Upper lobe of left lung (tissue), 6 donors: Measurements from ENCODE around the gene SELENOO. TPM values are rescaled to one million over a fixed set of nuclear protein-coding genes. Genes with fewer than 3 reads are reported as not detected.
A peak's percentile ranks its signal among the peaks of the same experiment; 100 is the strongest.

ENCODE experiments used
- ATAC-seq, 2 donors: fragments of 200-7000 bp; cut with Tn5 transposase; one replicate each; pipeline ENCODE4 v1.9.1; 2022; ENCODE audit warnings: mild to moderate bottlenecking in 2 of 2, moderate library complexity in 2 of 2; ENCODE audit not compliant: low FRiP score in 2 of 2
- DNase-seq, 2 donors: peaks; one replicate each; pipeline ENCODE4 v3.0.0-alpha.2; 2019 to 2020
- H3K27ac ChIP-seq, 4 donors: fragments of 200-600 bp; sonication (generic); one replicate each; pipeline ENCODE4 v1.5.1; 2016 to 2019
- H3K27me3 ChIP-seq, 4 donors: fragments of 200-600 bp; sonication (generic); one replicate each; pipeline ENCODE4 v1.5.1; 2017 to 2019
- H3K36me3 ChIP-seq, 4 donors: fragments of 200-600 bp; sonication (generic); one replicate each; pipeline ENCODE4 v1.5.1; 2016 to 2019
- H3K4me1 ChIP-seq, 4 donors: fragments of 200-600 bp; sonication (generic); one replicate each; pipeline ENCODE4 v1.5.1; 2018 to 2019
- H3K4me3 ChIP-seq, 4 donors: fragments of 200-600 bp; sonication (generic); one replicate each; pipeline ENCODE4 v1.5.1; 2017 to 2019; ENCODE audit warnings: mild to moderate bottlenecking in 2 of 4, moderate library complexity in 1 of 4
- H3K9me3 ChIP-seq, 4 donors: fragments of 200-600 bp; sonication (generic); one replicate each; pipeline ENCODE4 v1.5.1; 2018 to 2019
- CTCF ChIP-seq, 6 experiments: fragments of 450-650 bp in 4 of 6; fragments of 200-600 bp in 2 of 6; sonication (generic) in 2 of 6; IDR thresholded peaks; one replicate each; pipeline ENCODE4 v1.5.1; 2016 to 2019; ENCODE audit warnings: antibody characterized with exemption in 6 of 6
- EP300 ChIP-seq, 4 donors: sonication (generic); formaldehyde crosslinking; IDR thresholded peaks; one replicate each; pipeline ENCODE4 v1.5.1; 2017; ENCODE audit warnings: antibody characterized with exemption in 4 of 4, control low read depth in 2 of 4
- POLR2A ChIP-seq, 4 donors: fragments of 450-650 bp; IDR thresholded peaks; one replicate each; pipeline ENCODE4 v1.5.1; 2016 to 2017; ENCODE audit warnings: antibody characterized with exemption in 4 of 4, mild to moderate bottlenecking in 2 of 4
- POLR2AphosphoS5 ChIP-seq, 2 donors: sonication (generic); formaldehyde crosslinking; IDR thresholded peaks; one replicate each; pipeline ENCODE4 v1.5.1; 2017; ENCODE audit warnings: antibody characterized with exemption in 2 of 2
- WGBS, 2 donors: methylation state at CpG; one replicate each; pipeline ENCODE4 v1.1.5; 2017 to 2018; 5-methylcytosine and 5-hydroxymethylcytosine counted together
- total RNA-seq, 6 donors: library from RNA; depleted of rRNA in 4 of 6; stranded (reverse); fragments of >200 nt in 4 of 6; gene quantifications; one replicate each; pipeline versions ENCODE4 v1.1.0 to v1.2.1, GENCODE V29; 2016 to 2021
- donor health status: DM: no; HTN: no; CAD: no; lungs with moderate emphysema.
- donor health status: DM: no; HTN: yes; CAD: no; lungs with severe emphysema.

The SELENOO gene
- total RNA-seq, 6 donors from 2014 or later, result 23.1 to 102 (median 28.9) TPM

GRCh38 chr22:50196256-50196655 is 4.6 kb upstream of the SELENOO start:
- WGBS, 2 donors, result 92 to 100% methylated on average over 1 to 15 of the region's 18 CpGs
- DNase-seq (peak in 1 of 2 donors; percentile 80), ATAC-seq (no peak)
- H3K4me3 ChIP-seq, result no peak overlapping the region
- TF ChIP-seq POLR2AphosphoS5 (IDR thresholded peaks at IDR 0.05) (no peak), CTCF (IDR thresholded peaks at IDR 0.05) (no peak), POLR2A (IDR thresholded peaks at IDR 0.05) (no peak), EP300 (IDR thresholded peaks at IDR 0.05) (no peak)
- H3K27ac ChIP-seq, result no peak overlapping the region
- peaks cover 8 to 57% (median 45%) of the 10 kb centered on the region in 4 donors for H3K36me3 ChIP-seq
- no peaks in the 10 kb centered on the region for H3K9me3 ChIP-seq
- H3K27me3 ChIP-seq, result no peaks in the 10 kb centered on the region
- H3K4me1 ChIP-seq, result peaks cover 7 to 31% (median 25%) of the 10 kb centered on the region in 4 donors

GRCh38 chr22:50197000-50197800 is 3.6 kb upstream of the SELENOO start:
- ATAC-seq, result no peak
- Histone ChIP-seq H3K9me3 (no peaks in the 10 kb centered on the region), H3K4me3 (no peak overlapping the region), H3K27me3 (no peaks in the 10 kb centered on the region), H3K4me1 (peaks cover 13 to 30% (median 23%) of the 10 kb centered on the region in 4 donors), H3K36me3 (peaks cover 8 to 57% (median 44%) of the 10 kb centered on the region in 4 donors), H3K27ac (no peak overlapping the region)
- no peak for TF ChIP-seq POLR2A (IDR thresholded peaks at IDR 0.05)
- no peak for TF ChIP-seq CTCF (IDR thresholded peaks at IDR 0.05)
- no peak for TF ChIP-seq POLR2AphosphoS5 (IDR thresholded peaks at IDR 0.05)
- TF ChIP-seq EP300 (IDR thresholded peaks at IDR 0.05), result no peak
- WGBS, 2 donors, result 93 to 100% methylated on average over 1 to 22 of the region's 23 CpGs
- DNase-seq, result peak in 1 of 2 donors; percentile 77

- DNase-seq, result peak in 1 of 2 donors; percentile 87
- H3K27ac ChIP-seq, result no peak overlapping the region
- no peak overlapping the region for H3K4me3 ChIP-seq
- no peaks in the 10 kb centered on the region for H3K27me3 ChIP-seq
- no peak for ATAC-seq
- H3K4me1 ChIP-seq, result peaks cover 15 to 31% (median 23%) of the 10 kb centered on the region in 4 donors
- 93 to 95% methylated on average over 30 to 53 of the region's 61 CpGs for whole genome bisulfite sequencing, 2 donors
- H3K36me3 ChIP-seq, result peaks cover 8 to 57% (median 42%) of the 10 kb centered on the region in 4 donors
- H3K9me3 ChIP-seq, result no peaks in the 10 kb centered on the region
- no peak for TF ChIP-seq POLR2A (IDR thresholded peaks at IDR 0.05)
- TF ChIP-seq EP300 (IDR thresholded peaks at IDR 0.05), result no peak
- TF ChIP-seq POLR2AphosphoS5 (IDR thresholded peaks at IDR 0.05), result no peak
- TF ChIP-seq CTCF (IDR thresholded peaks at IDR 0.05), result no peak
Observed at GRCh38 chr22:50197856-50198623, 2.8 kb upstream of the SELENOO start.

- peak in 1 of 2 donors; percentile 73 for DNase-seq
- Histone ChIP-seq H3K9me3 (no peaks in the 10 kb centered on the region), H3K4me3 (no peak overlapping the region), H3K27ac (no peak overlapping the region), H3K4me1 (peaks cover 15 to 32% (median 23%) of the 10 kb centered on the region in 4 donors), H3K36me3 (peaks cover 8 to 57% (median 39%) of the 10 kb centered on the region in 4 donors), H3K27me3 (no peaks in the 10 kb centered on the region)
- WGBS, 2 donors, result 90 to 93% methylated on average over 9 to 16 of the region's 16 CpGs
- TF ChIP-seq EP300 (IDR thresholded peaks at IDR 0.05) (no peak), POLR2AphosphoS5 (IDR thresholded peaks at IDR 0.05) (no peak), CTCF (IDR thresholded peaks at IDR 0.05) (no peak), POLR2A (IDR thresholded peaks at IDR 0.05) (no peak)
- ATAC-seq, result no peak
Observed at GRCh38 chr22:50198624-50199017, 2.2 kb upstream of the SELENOO start.
